Neuronal stem cell (in vitro differentiated cells): Measurements from ENCODE around the gene CXorf58.

Source experiments
- DNase-seq: peaks from one replicate; pipeline ENCODE4 v3.0.0-alpha.2; 2013; ENCODE audit warnings: low spot score
- H2AFZ ChIP-seq: one replicate; pipeline ENCODE4 v1.6.1; 2013; ENCODE audit warnings: mild to moderate bottlenecking, low read length, inconsistent platforms
- H2AK5ac ChIP-seq: 2 replicates; pipeline ENCODE4 v1.6.1; 2013; ENCODE audit warnings: low read depth, mild to moderate bottlenecking, inconsistent platforms, low read length, moderate library complexity, mixed read lengths
- H2BK120ac ChIP-seq: 2 replicates; pipeline ENCODE4 v1.6.1; 2013; ENCODE audit warnings: low read depth, mild to moderate bottlenecking, inconsistent platforms, low read length, moderate library complexity, mixed read lengths
- H2BK12ac ChIP-seq: one replicate; pipeline ENCODE4 v1.6.1; 2013; ENCODE audit warnings: low read length, inconsistent platforms
- H2BK15ac ChIP-seq: 2 replicates; pipeline ENCODE4 v1.6.1; 2013; ENCODE audit warnings: mild to moderate bottlenecking, low read length, inconsistent platforms, mixed read lengths
- H2BK5ac ChIP-seq: one replicate; pipeline ENCODE4 v1.6.1; 2013; ENCODE audit warnings: inconsistent platforms, mild to moderate bottlenecking, low read length, moderate library complexity
- H3K14ac ChIP-seq: one replicate; pipeline ENCODE4 v1.6.1; 2013; ENCODE audit warnings: low read length, inconsistent platforms
- H3K18ac ChIP-seq: 2 replicates; pipeline ENCODE4 v1.6.1; 2013; ENCODE audit warnings: low read length, inconsistent platforms
- H3K23ac ChIP-seq: 2 replicates; pipeline ENCODE4 v1.6.1; 2013; ENCODE audit warnings: low read depth, mild to moderate bottlenecking, mixed read lengths, low read length, inconsistent platforms; ENCODE audit not compliant: poor library complexity
- H3K27ac ChIP-seq: replicated peaks from 3 replicates; pipeline ENCODE4 v1.5.1; 2013; ENCODE audit warnings: low read length, inconsistent platforms
- H3K27me3 ChIP-seq, 3 experiments: 2 replicates each; pipeline ENCODE4 v1.6.1; 2013; ENCODE audit warnings: low read length in 3 of 3, mild to moderate bottlenecking in 2 of 3, inconsistent platforms in 1 of 3, low read depth in 1 of 3, mixed read lengths in 1 of 3, moderate library complexity in 1 of 3; ENCODE audit not compliant: control insufficient read depth in 3 of 3, insufficient read depth in 3 of 3
- H3K36me3 ChIP-seq, 2 donors: replicated peaks in 1 of 2; 2 replicates each; pipeline ENCODE4 v1.6.1; 2013; ENCODE audit warnings: low read length in 2 of 2; ENCODE audit not compliant: control insufficient read depth in 2 of 2, insufficient read depth in 2 of 2
- H3K4ac ChIP-seq: 2 replicates; pipeline ENCODE4 v1.6.1; 2013; ENCODE audit warnings: inconsistent platforms, mild to moderate bottlenecking, low read length, moderate library complexity
- H3K4me1 ChIP-seq, 2 donors: 1 replicate in 1 of 2; 2 replicates in 1 of 2; pipeline ENCODE4 v1.6.1; 2013; ENCODE audit warnings: low read length in 2 of 2, low read depth in 1 of 2; ENCODE audit not compliant: control insufficient read depth in 2 of 2, insufficient read depth in 1 of 2
- H3K4me2 ChIP-seq: one replicate; pipeline ENCODE4 v1.6.1; 2013; ENCODE audit warnings: mild to moderate bottlenecking, low read length, inconsistent platforms; ENCODE audit not compliant: insufficient read depth, poor library complexity, severe bottlenecking
- H3K4me3 ChIP-seq, 2 donors: 2 replicates each; pipeline ENCODE4 v1.5.1; 2013; ENCODE audit warnings: low read length in 2 of 2, mild to moderate bottlenecking in 2 of 2, inconsistent platforms in 1 of 2, moderate library complexity in 1 of 2
- H3K79me1 ChIP-seq: one replicate; pipeline ENCODE4 v1.6.1; 2013; ENCODE audit warnings: low read depth, mild to moderate bottlenecking, inconsistent platforms, low read length, moderate library complexity
- H3K9ac ChIP-seq: one replicate; pipeline ENCODE4 v1.6.1; 2013; ENCODE audit warnings: mild to moderate bottlenecking, low read depth, low read length, inconsistent platforms; ENCODE audit not compliant: poor library complexity
- H3K9me3 ChIP-seq, 2 donors: replicated peaks in 1 of 2; 2 replicates each; pipeline versions ENCODE3 to v1.6.1; 2013; ENCODE audit warnings: low read length in 2 of 2, mild to moderate bottlenecking in 2 of 2, inconsistent platforms in 1 of 2, low read depth in 1 of 2, mixed read lengths in 1 of 2, moderate library complexity in 1 of 2; ENCODE audit not compliant: control insufficient read depth in 2 of 2, insufficient read depth in 1 of 2
- H4K8ac ChIP-seq: one replicate; pipeline ENCODE4 v1.6.1; 2013; ENCODE audit warnings: low read depth, mild to moderate bottlenecking, inconsistent platforms, low read length, moderate library complexity
- H4K91ac ChIP-seq: one replicate; pipeline ENCODE4 v1.6.1; 2013; ENCODE audit warnings: low read length, low read depth, mild to moderate bottlenecking, inconsistent platforms; ENCODE audit not compliant: poor library complexity
- WGBS, 2 donors: extraction: QIAGEN DNeasy Blood & Tissue Kit; methylation state at CpG; one replicate each; pipeline ENCODE4 v1.1.7; 2013; ENCODE audit warnings: missing lambda C conversion rate in 2 of 2, mixed read lengths in 1 of 2; ENCODE audit not compliant: insufficient read length in 2 of 2, insufficient replicate concordance in 1 of 2; ENCODE audit errors: extremely low coverage in 2 of 2; 5-methylcytosine and 5-hydroxymethylcytosine counted together

The CXorf58 gene

GRCh38 chrX:23887451-23887850, 20.4 kb upstream of the CXorf58 start:
- Histone ChIP-seq H3K4me3 (no peak overlapping the region), H3K27me3 (no peaks in the 10 kb centered on the region), H3K14ac (no peak overlapping the region), H3K9ac (no peak overlapping the region), H2BK12ac (no peak overlapping the region), H4K91ac (no peak overlapping the region), H2BK15ac (no peak overlapping the region), H2AK5ac (no peak overlapping the region), H2AFZ (no peak overlapping the region), H3K4me2 (no peak overlapping the region), H3K18ac (no peak overlapping the region), H3K27ac (no peak overlapping the region), H2BK120ac (no peak overlapping the region), H4K8ac (no peak overlapping the region), H3K9me3 (no peaks in the 10 kb centered on the region), H3K4ac (no peak overlapping the region), H3K36me3 (no peaks in the 10 kb centered on the region), H3K4me1 (no peaks in the 10 kb centered on the region), H3K79me1 (no peaks in the 10 kb centered on the region), H2BK5ac (no peak overlapping the region), H3K23ac (no peak overlapping the region)
- DNase-seq: no peak
- no CpG with 5 or more reads among the region's 6 CpGs for WGBS, 2 donors

GRCh38 chrX:23887918-23888317, 19.9 kb upstream of the CXorf58 start:
- Histone ChIP-seq H2BK12ac (no peak overlapping the region), H2AFZ (no peak overlapping the region), H3K4me2 (no peak overlapping the region), H2AK5ac (no peak overlapping the region), H3K9me3 (no peaks in the 10 kb centered on the region), H3K36me3 (no peaks in the 10 kb centered on the region), H3K79me1 (no peaks in the 10 kb centered on the region), H2BK120ac (no peak overlapping the region), H2BK15ac (no peak overlapping the region), H3K4me1 (no peaks in the 10 kb centered on the region), H2BK5ac (no peak overlapping the region), H3K27me3 (no peaks in the 10 kb centered on the region), H3K23ac (no peak overlapping the region), H3K27ac (no peak overlapping the region), H3K4ac (no peak overlapping the region), H3K18ac (no peak overlapping the region), H3K14ac (no peak overlapping the region), H4K91ac (no peak overlapping the region), H4K8ac (no peak overlapping the region), H3K4me3 (no peak overlapping the region), H3K9ac (no peak overlapping the region)
- DNase-seq: no peak
- no CpG with 5 or more reads among the region's 4 CpGs for WGBS, 2 donors

- H2BK12ac ChIP-seq: no peak overlapping the region
- WGBS, 2 donors: no CpG with 5 or more reads among the region's 3 CpGs
- no peak overlapping the region for H3K14ac ChIP-seq
- no peak overlapping the region for H3K4ac ChIP-seq
- no peak overlapping the region for H3K23ac ChIP-seq
- H3K9ac ChIP-seq: no peak overlapping the region
- no peaks in the 10 kb centered on the region for H3K9me3 ChIP-seq
- DNase-seq: no peak
- no peak overlapping the region for H2BK15ac ChIP-seq
- no peak overlapping the region for H4K91ac ChIP-seq
- H3K4me2 ChIP-seq: no peak overlapping the region
- no peak overlapping the region for H4K8ac ChIP-seq
- H3K27me3 ChIP-seq: no peaks in the 10 kb centered on the region
- H3K27ac ChIP-seq: no peak overlapping the region
- no peak overlapping the region for H3K4me3 ChIP-seq
- no peaks in the 10 kb centered on the region for H3K79me1 ChIP-seq
- no peak overlapping the region for H2AFZ ChIP-seq
- H3K36me3 ChIP-seq: no peaks in the 10 kb centered on the region
- H2BK5ac ChIP-seq: no peak overlapping the region
- no peak overlapping the region for H2AK5ac ChIP-seq
- no peak overlapping the region for H2BK120ac ChIP-seq
- no peak overlapping the region for H3K18ac ChIP-seq
- no peaks in the 10 kb centered on the region for H3K4me1 ChIP-seq
These were observed 18.8 kb upstream of the CXorf58 start for GRCh38 chrX:23888887-23889501.

GRCh38 chrX:23890933-23891332, 16.9 kb upstream of the CXorf58 start:
- no peak overlapping the region for H3K27ac ChIP-seq
- no peak overlapping the region for H3K4me3 ChIP-seq
- no peak for DNase-seq
- H3K79me1 ChIP-seq: no peaks in the 10 kb centered on the region
- no peaks in the 10 kb centered on the region for H3K36me3 ChIP-seq
- H3K9ac ChIP-seq: no peak overlapping the region
- WGBS, 2 donors: no CpG with 5 or more reads among the region's 4 CpGs
- H2BK12ac ChIP-seq: no peak overlapping the region
- no peak overlapping the region for H2BK5ac ChIP-seq
- H3K27me3 ChIP-seq: no peaks in the 10 kb centered on the region
- no peak overlapping the region for H3K4ac ChIP-seq
- H3K23ac ChIP-seq: no peak overlapping the region
- no peaks in the 10 kb centered on the region for H3K4me1 ChIP-seq
- no peaks in the 10 kb centered on the region for H3K9me3 ChIP-seq
- H3K4me2 ChIP-seq: no peak overlapping the region
- no peak overlapping the region for H3K18ac ChIP-seq
- H4K8ac ChIP-seq: no peak overlapping the region
- no peak overlapping the region for H2AK5ac ChIP-seq
- H2BK120ac ChIP-seq: no peak overlapping the region
- H3K14ac ChIP-seq: no peak overlapping the region
- H4K91ac ChIP-seq: no peak overlapping the region
- H2AFZ ChIP-seq: no peak overlapping the region
- no peak overlapping the region for H2BK15ac ChIP-seq
